Peyer's patch (tissue), 4 donors: Measurements from ENCODE around the gene SERTM1. TPM values are rescaled to one million over a fixed set of nuclear protein-coding genes. Genes with fewer than 3 reads are reported as not detected.

Source experiments
- DNase-seq, 3 donors: peaks; one replicate each; pipeline ENCODE4 v3.0.0-alpha.2; 2017 to 2019
- H3K27ac ChIP-seq, 4 donors: fragments of 200-600 bp; sonication (generic); one replicate each; pipeline ENCODE4 v1.5.1; 2016 to 2019
- H3K27me3 ChIP-seq, 2 donors: fragments of 200-600 bp; sonication (generic); one replicate each; pipeline ENCODE4 v1.5.1; 2019
- H3K36me3 ChIP-seq, 3 donors: fragments of 200-600 bp; sonication (generic); one replicate each; pipeline ENCODE4 v1.5.1; 2016 to 2019
- H3K4me1 ChIP-seq, 4 donors: fragments of 200-600 bp; sonication (generic); one replicate each; pipeline ENCODE4 v1.5.1; 2016 to 2019
- H3K4me3 ChIP-seq, 4 donors: fragments of 200-600 bp; sonication (generic); 1 replicate in 3 of 4; 2 replicates in 1 of 4; pipeline ENCODE4 v1.5.1; 2016 to 2019; ENCODE audit warnings: mild to moderate bottlenecking in 1 of 4
- H3K9me3 ChIP-seq, 4 donors: fragments of 200-600 bp; sonication (generic); one replicate each; pipeline ENCODE4 v1.5.1; 2016 to 2019; ENCODE audit warnings: mild to moderate bottlenecking in 1 of 4
- CTCF ChIP-seq, 6 experiments: fragments of 450-650 bp in 4 of 6; fragments of 200-600 bp in 2 of 6; sonication (generic) in 1 of 6; IDR thresholded peaks; one replicate each; pipeline ENCODE4 v1.5.1; 2017 to 2019; ENCODE audit warnings: antibody characterized with exemption in 6 of 6, mild to moderate bottlenecking in 3 of 6, moderate library complexity in 1 of 6
- POLR2A ChIP-seq, 2 donors: fragments of 450-650 bp; IDR thresholded peaks; one replicate each; pipeline ENCODE4 v1.5.1; 2017; ENCODE audit warnings: antibody characterized with exemption in 2 of 2, mild to moderate bottlenecking in 2 of 2, moderate library complexity in 2 of 2
- total RNA-seq, 4 donors: library from RNA; depleted of rRNA; stranded (reverse); fragments of >200 nt; gene quantifications; one replicate each; pipeline ENCODE4 v1.1.0, GENCODE V29; 2016

Gene SERTM1
- not detected for total RNA-seq

DNA sequence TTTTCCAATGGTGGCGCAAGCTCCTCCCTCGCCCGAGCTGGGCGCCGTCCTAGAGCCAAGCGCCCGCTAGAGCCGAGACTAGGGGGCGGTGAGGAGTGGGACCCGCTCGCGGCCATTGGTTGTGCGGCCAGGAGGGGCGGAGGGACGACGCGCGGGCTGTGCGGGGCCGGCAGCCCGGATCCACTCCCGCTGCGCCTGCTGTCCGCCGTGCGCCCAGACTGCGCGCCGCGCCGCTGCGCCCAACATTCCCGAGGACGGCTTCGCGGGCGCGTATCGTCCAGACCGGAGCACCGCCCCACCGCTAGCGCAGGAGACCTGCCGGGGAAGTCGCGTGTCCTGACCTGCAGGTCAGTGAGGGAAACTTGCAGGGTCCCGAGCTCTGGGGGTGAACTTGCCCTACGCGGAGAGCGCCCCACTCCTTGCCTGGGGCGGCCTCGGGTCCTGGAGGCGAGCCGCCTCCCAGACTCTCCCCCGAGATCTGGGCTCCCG, at the start of gene SERTM1:
SERTM1 (plus strand) TSS at position 183 of the 489 bp plus-strand sequence. CDS start 21,059 bp downstream, outside the sequence.
- peaks cover 0 to 8% of the 10 kb centered on the region in 2 donors for H3K27me3 ChIP-seq
- DNase-seq, result no peak
- no peak within 1 kb of the TSS for H3K4me3 ChIP-seq

GRCh38 chr13:36628377-36629056, 45.3 kb upstream of the SERTM1 start:
- Histone ChIP-seq H3K4me1 (no peaks in the 10 kb centered on the region), H3K9me3 (no peaks in the 10 kb centered on the region), H3K36me3 (no peaks in the 10 kb centered on the region), H3K27me3 (no peaks in the 10 kb centered on the region), H3K27ac (no peak overlapping the region), H3K4me3 (no peak overlapping the region)
- TF ChIP-seq POLR2A (IDR thresholded peaks at IDR 0.05), result no peak
- no peak for TF ChIP-seq CTCF (IDR thresholded peaks at IDR 0.05)
- DNase-seq, result no peak

More for the DNA sequence above, at the start of gene SERTM1:
- Histone ChIP-seq H3K36me3 (no peaks in the 10 kb centered on the region), H3K9me3 (peaks cover 0 to 4% (median 0%) of the 10 kb centered on the region in 4 donors), H3K4me1 (no peaks in the 10 kb centered on the region), H3K27ac (no peak within 1 kb of the TSS)
- TF ChIP-seq POLR2A (IDR thresholded peaks at IDR 0.05) (no peak), CTCF (IDR thresholded peaks at IDR 0.05) (no peak)

GRCh38 chr13:36629057-36629385, 44.8 kb upstream of the SERTM1 start:
- H3K27ac ChIP-seq, result no peak overlapping the region
- no peaks in the 10 kb centered on the region for H3K27me3 ChIP-seq
- no peaks in the 10 kb centered on the region for H3K36me3 ChIP-seq
- H3K4me3 ChIP-seq, result no peak overlapping the region
- TF ChIP-seq POLR2A (IDR thresholded peaks at IDR 0.05), result no peak
- TF ChIP-seq CTCF (IDR thresholded peaks at IDR 0.05), result no peak
- DNase-seq, result no peak
- no peaks in the 10 kb centered on the region for H3K4me1 ChIP-seq
- no peaks in the 10 kb centered on the region for H3K9me3 ChIP-seq

GRCh38 chr13:36630181-36630803, 43.5 kb upstream of the SERTM1 start:
- Histone ChIP-seq H3K27me3 (no peaks in the 10 kb centered on the region), H3K4me1 (no peaks in the 10 kb centered on the region), H3K9me3 (no peaks in the 10 kb centered on the region), H3K4me3 (no peak overlapping the region), H3K27ac (no peak overlapping the region), H3K36me3 (no peaks in the 10 kb centered on the region)
- no peak for DNase-seq
- no peak for TF ChIP-seq CTCF (IDR thresholded peaks at IDR 0.05)
- no peak for TF ChIP-seq POLR2A (IDR thresholded peaks at IDR 0.05)

DNA sequence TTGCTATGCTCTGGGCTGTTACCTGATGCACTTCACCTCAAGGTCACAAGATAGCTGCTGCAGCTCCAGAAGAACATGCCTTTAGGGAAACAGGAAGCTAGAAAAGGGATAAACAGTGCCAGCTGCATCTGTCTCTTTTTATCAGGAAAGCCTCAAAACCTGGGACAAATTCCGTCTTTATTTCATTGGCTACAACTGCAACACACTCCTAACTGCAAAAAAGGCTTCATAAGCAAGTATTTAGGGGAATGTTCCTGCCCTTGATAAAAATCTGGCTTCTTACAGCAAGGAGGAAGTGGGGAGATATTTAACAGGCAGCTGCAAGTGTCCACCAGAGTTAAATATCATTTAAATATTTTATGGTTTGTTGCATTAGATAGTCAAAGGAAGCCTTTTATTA, 34.2 kb upstream of the SERTM1 start:
- no peak for DNase-seq
- TF ChIP-seq POLR2A (IDR thresholded peaks at IDR 0.05), result no peak
- no peak for TF ChIP-seq CTCF (IDR thresholded peaks at IDR 0.05)
- no peaks in the 10 kb centered on the region for H3K9me3 ChIP-seq

More for the DNA sequence above, 34.2 kb upstream of the SERTM1 start:
- no peaks in the 10 kb centered on the region for H3K36me3 ChIP-seq
- H3K27me3 ChIP-seq, result no peaks in the 10 kb centered on the region
- H3K4me3 ChIP-seq, result no peak overlapping the region
- H3K4me1 ChIP-seq, result no peaks in the 10 kb centered on the region
- no peak overlapping the region for H3K27ac ChIP-seq
